Effector memory CD4-positive, alpha-beta T cell (primary cell): ENCODE data around the gene ERAL1.
"Not testable (repeated sequence)": the region's sequence is repeated elsewhere in the genome, so short reads cannot be mapped to it uniquely, and the experiment has no call there.

Experiments
- DNase-seq, 3 donors: peaks; one replicate each; pipeline ENCODE4 v3.0.0-alpha.2; 2020
- H3K27ac ChIP-seq: 2 replicates; pipeline ENCODE4 v1.7.0; 2013; ENCODE audit warnings: mild to moderate bottlenecking, low read length, moderate library complexity; ENCODE audit not compliant: insufficient read depth, poor library complexity, severe bottlenecking
- H3K27me3 ChIP-seq: replicated peaks from 2 replicates; pipeline ENCODE4 v1.7.0; 2013; ENCODE audit warnings: mild to moderate bottlenecking, low read length; ENCODE audit not compliant: insufficient read depth, control insufficient read depth, poor library complexity, severe bottlenecking
- H3K36me3 ChIP-seq: 2 replicates; pipeline ENCODE4 v1.7.0; 2013; ENCODE audit warnings: mild to moderate bottlenecking, low read length, moderate library complexity; ENCODE audit not compliant: control insufficient read depth, insufficient read depth
- H3K4me1 ChIP-seq: 2 replicates; pipeline ENCODE4 v1.7.0; 2013; ENCODE audit warnings: low read length, mild to moderate bottlenecking; ENCODE audit not compliant: control insufficient read depth, insufficient read depth, poor library complexity, severe bottlenecking
- H3K4me3 ChIP-seq: 2 replicates; pipeline ENCODE4 v1.7.0; 2013; ENCODE audit warnings: low read length, low read depth, mild to moderate bottlenecking; ENCODE audit not compliant: insufficient read depth, poor library complexity, severe bottlenecking
- H3K9me3 ChIP-seq: 2 replicates; pipeline ENCODE4 v1.7.0; 2013; ENCODE audit warnings: mild to moderate bottlenecking, low read length, moderate library complexity; ENCODE audit not compliant: control insufficient read depth

The ERAL1 gene

GRCh38 chr17:28848667-28849066, 6.1 kb upstream of the ERAL1 start:
- H3K4me1 ChIP-seq, H3K9me3 ChIP-seq, H3K27me3 ChIP-seq, H3K4me3 ChIP-seq, H3K27ac ChIP-seq, H3K36me3 ChIP-seq: not testable (repeated sequence)
- DNase-seq, result peak in 2 of 3 donors; percentile 14 to 27

DNA sequence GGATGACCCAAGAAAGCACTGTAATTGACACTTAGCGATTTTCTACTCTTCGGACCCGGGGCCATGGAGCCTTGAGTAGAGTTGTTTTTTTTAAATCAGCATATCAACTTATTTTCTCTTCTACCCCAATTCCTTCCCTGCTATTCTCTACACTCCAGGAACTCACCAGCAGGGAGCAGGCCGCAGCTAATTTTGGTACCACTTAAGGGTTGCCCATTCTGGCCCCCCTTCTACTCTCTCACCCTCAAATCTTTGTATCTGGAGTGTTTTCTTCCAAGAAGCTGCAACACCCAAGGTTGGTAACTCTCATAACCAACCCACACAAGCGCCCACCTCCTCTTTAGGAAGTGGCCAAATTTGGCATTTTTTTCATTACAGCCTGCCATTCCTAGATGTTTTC, 5.5 kb upstream of the ERAL1 start:
- DNase-seq, result no peak
- Histone ChIP-seq H3K9me3 (no peaks in the 10 kb centered on the region), H3K27me3 (no peaks in the 10 kb centered on the region), H3K4me1 (peaks cover 2% of the 10 kb centered on the region), H3K36me3 (no peaks in the 10 kb centered on the region), H3K27ac (no peak overlapping the region), H3K4me3 (no peak overlapping the region)

- no peak overlapping the region for H3K27ac ChIP-seq
- no peak for DNase-seq
- no peak overlapping the region for H3K4me3 ChIP-seq
- H3K27me3 ChIP-seq, result no peaks in the 10 kb centered on the region
- no peaks in the 10 kb centered on the region for H3K9me3 ChIP-seq
- H3K36me3 ChIP-seq, result peaks cover 8% of the 10 kb centered on the region
- H3K4me1 ChIP-seq, result peaks cover 11% of the 10 kb centered on the region
Observed at GRCh38 chr17:28853295-28853694, 1.5 kb upstream of the ERAL1 start.

- H3K36me3 ChIP-seq, result peaks cover 24% of the 10 kb centered on the region
- peaks cover 11% of the 10 kb centered on the region for H3K4me1 ChIP-seq
- no peaks in the 10 kb centered on the region for H3K9me3 ChIP-seq
- no peaks in the 10 kb centered on the region for H3K27me3 ChIP-seq
- peak overlapping the region; percentile 72 for H3K27ac ChIP-seq
- no peak for DNase-seq
- H3K4me3 ChIP-seq, result peak overlapping the region; percentile 71
Observed at GRCh38 chr17:28855336-28855679, 492 bp downstream of the ERAL1 start.

DNA sequence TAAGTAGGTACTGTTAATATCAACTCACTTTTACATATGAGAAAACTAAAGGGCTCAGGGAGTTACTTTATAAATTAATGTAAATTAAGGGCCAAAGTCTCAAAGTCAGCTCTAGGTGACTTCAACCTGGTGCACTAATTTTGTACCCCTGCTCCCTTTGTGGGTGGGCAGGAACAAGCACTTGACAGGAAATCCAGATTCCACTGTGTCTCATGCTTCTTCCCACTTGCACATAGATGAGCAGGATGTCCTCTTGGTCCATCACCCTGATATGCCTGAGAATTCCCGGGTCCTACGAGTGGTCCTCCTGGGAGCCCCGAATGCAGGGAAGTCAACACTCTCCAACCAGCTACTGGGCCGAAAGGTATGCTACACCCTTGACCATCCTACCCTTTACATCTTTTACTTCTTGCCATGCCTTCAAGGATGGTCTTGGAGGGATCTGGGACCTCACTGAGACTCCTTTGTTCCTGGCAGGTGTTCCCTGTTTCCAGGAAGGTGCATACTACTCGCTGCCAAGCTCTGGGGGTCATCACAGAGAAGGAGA, 1.3 kb downstream of the ERAL1 start:
- Histone ChIP-seq H3K4me3 (no peak overlapping the region), H3K9me3 (no peaks in the 10 kb centered on the region), H3K27ac (no peak overlapping the region), H3K36me3 (peaks cover 28% of the 10 kb centered on the region), H3K4me1 (peaks cover 11% of the 10 kb centered on the region), H3K27me3 (no peaks in the 10 kb centered on the region)
- no peak for DNase-seq

DNA sequence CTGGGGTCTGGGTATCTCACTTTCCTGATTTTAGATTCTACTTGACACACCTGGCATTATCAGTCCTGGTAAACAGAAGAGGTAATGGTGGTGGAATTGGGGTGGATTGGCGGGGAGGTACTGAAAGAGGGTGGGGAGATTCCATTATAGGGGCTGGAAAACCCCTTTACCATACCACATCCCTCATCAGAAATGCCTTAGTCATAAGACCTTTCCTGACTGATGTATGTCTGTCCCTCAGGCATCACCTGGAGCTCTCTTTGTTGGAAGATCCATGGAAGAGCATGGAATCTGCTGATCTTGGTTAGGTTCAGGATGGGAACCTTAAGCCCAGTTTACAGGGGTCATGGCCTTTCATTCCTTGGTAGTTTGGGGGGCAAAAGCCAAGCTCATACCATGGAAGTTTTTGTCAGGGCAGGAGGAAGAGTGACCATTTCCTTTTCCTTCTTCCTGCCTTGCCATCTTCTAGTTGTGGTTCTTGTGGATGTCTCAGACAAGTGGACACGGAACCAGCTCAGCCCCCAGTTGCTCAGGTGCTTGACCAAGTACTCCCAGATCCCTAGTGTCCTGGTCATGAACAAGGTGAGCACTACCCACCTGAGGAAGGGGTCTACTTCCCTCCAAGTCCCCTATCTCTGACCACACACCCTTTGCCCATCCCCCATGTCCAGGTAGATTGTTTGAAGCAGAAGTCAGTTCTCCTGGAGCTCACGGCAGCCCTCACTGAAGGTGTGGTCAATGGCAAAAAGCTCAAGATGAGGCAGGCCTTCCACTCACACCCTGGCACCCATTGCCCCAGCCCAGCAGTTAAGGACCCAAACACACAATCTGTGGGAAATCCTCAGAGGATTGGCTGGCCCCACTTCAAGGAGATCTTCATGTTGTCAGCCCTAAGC, 3.3 kb downstream of the ERAL1 start:
- H3K4me3 ChIP-seq, result no peak overlapping the region
- no peaks in the 10 kb centered on the region for H3K27me3 ChIP-seq
- no peak overlapping the region for H3K27ac ChIP-seq
- H3K36me3 ChIP-seq, result peaks cover 28% of the 10 kb centered on the region
- no peak for DNase-seq
- peaks cover 11% of the 10 kb centered on the region for H3K4me1 ChIP-seq
- no peaks in the 10 kb centered on the region for H3K9me3 ChIP-seq

DNA sequence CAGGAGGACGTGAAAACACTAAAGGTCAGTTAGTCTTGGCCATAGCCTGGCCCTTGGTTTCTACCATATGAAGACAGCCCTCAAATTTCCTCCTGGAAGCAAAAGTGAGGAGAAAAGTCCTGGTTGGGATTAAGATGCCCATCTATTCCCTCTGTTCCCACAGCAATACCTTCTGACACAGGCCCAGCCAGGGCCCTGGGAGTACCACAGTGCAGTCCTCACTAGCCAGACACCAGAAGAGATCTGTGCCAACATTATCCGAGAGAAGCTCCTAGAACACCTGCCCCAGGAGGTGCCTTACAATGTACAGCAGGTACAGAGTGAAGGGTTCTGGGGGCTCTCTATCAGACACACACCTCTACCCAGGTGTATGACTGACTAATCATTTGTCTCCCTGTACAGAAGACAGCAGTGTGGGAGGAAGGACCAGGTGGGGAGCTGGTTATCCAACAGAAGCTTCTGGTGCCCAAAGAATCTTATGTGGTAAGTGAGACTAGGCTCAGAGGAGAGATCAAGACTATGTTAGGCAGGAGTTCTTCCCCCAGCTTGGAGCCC, 4.1 kb downstream of the ERAL1 start:
- Histone ChIP-seq H3K27ac (no peak overlapping the region), H3K4me3 (no peak overlapping the region), H3K4me1 (peaks cover 11% of the 10 kb centered on the region), H3K36me3 (peaks cover 28% of the 10 kb centered on the region), H3K9me3 (no peaks in the 10 kb centered on the region), H3K27me3 (no peaks in the 10 kb centered on the region)
- no peak for DNase-seq

DNA sequence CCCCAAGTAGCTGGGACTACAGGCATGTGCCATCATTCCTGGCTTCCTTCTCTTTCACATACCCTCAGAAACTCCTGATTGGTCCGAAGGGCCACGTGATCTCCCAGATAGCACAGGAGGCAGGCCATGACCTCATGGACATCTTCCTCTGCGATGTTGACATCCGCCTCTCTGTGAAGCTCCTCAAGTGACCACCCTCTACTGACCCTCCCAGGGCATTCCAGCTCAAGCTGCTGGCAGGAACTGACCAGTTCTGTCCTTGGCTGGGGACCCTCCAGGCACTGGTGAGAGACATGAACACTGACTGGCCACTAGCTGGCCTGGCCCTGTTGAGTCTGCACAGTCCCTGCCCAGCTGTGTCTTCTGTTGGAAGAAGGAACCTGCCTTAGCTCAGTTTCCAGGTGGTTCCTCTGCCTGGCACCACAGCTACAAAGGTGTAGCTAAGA, 5.6 kb downstream of the ERAL1 start:
- no peak overlapping the region for H3K4me3 ChIP-seq
- H3K36me3 ChIP-seq, result peaks cover 28% of the 10 kb centered on the region
- peaks cover 5% of the 10 kb centered on the region for H3K4me1 ChIP-seq
- H3K27me3 ChIP-seq, result no peaks in the 10 kb centered on the region
- no peaks in the 10 kb centered on the region for H3K9me3 ChIP-seq
- no peak for DNase-seq
- no peak overlapping the region for H3K27ac ChIP-seq

- no peaks in the 10 kb centered on the region for H3K27me3 ChIP-seq
- DNase-seq, result no peak
- peaks cover 28% of the 10 kb centered on the region for H3K36me3 ChIP-seq
- no peak overlapping the region for H3K4me3 ChIP-seq
- H3K9me3 ChIP-seq, result no peaks in the 10 kb centered on the region
- no peaks in the 10 kb centered on the region for H3K4me1 ChIP-seq
- H3K27ac ChIP-seq, result no peak overlapping the region
Observed at GRCh38 chr17:28861393-28862203, 6.8 kb downstream of the ERAL1 start.
